HG02840 (cell line): ENCODE measurements around the gene GPRASP2.
"Not testable (repeated sequence)": the region's sequence is repeated elsewhere in the genome, so short reads cannot be mapped to it uniquely, and the experiment has no call there.

Source experiments
- ATAC-seq: cut with Tn5 transposase; IDR thresholded peaks from one replicate; pipeline ENCODE4 v1.9.1; 2021; ENCODE audit warnings: mild to moderate bottlenecking, moderate library complexity, moderate number of reproducible peaks; ENCODE audit not compliant: unreplicated experiment, low FRiP score

Gene GPRASP2

GRCh38 chrX:102712216-102712966 lies at the start of gene GPRASP2:
TSS of gene GPRASP2 (plus strand) at chrX:102712448. CDS start at chrX:102714870, 2,422 bp downstream.
- no peak for ATAC-seq

GRCh38 chrX:102663820-102664219 lies 48.4 kb upstream of the GPRASP2 start:
- not testable (repeated sequence) for ATAC-seq

GRCh38 chrX:102667034-102667433 lies 45.2 kb upstream of the GPRASP2 start:
- not testable (repeated sequence) for ATAC-seq

DNA sequence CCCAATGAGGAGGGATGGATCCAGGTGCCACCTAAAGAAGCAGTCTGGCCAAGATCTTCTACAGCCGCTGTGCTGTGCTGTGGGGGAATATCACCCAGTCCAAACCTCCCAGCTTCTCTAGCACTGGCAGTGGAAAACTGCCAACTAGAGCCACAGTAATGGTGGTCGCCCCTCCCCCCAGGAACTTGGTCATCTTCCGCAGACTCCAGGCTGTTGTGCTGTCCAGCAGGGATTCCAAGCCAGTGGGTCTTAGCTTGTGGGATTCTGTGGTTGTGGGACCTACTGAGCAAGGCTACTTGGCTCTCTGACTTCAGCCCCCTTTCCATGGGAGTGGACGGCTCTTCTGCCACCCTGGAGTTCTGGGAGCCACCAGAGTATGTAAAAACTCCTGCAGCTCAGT lies 42.7 kb upstream of the GPRASP2 start:
- ATAC-seq, result no peak

GRCh38 chrX:102672856-102673255 lies 39.4 kb upstream of the GPRASP2 start:
- no peak for ATAC-seq

DNA sequence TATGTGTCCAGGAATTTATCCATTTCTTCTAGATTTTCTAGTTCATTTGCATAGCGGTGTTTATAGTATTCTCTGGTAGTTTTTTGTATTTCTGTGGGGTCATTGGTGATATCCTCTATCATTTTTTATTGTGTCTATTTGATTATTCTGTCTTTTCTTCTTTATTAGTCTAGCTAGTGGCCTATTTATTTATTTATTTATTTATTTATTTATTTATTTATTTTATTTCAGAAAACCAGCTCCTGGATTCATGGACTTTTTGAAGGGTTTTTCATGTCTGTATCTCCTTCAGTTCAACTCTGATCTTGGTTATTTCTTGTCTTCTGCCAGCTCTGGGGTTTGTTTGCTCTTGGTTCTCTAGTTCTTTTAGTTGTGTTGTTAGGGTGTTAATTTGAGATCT lies 34.8 kb upstream of the GPRASP2 start:
- ATAC-seq, result not testable (repeated sequence)

GRCh38 chrX:102684772-102685520 lies 27.3 kb upstream of the GPRASP2 start:
- ATAC-seq, result no peak

GRCh38 chrX:102694749-102695148 lies 17.5 kb upstream of the GPRASP2 start:
- ATAC-seq, result no peak

GRCh38 chrX:102696306-102696705 lies 15.9 kb upstream of the GPRASP2 start:
- ATAC-seq, result no peak

GRCh38 chrX:102697494-102697893 lies 14.8 kb upstream of the GPRASP2 start:
- ATAC-seq, result no peak

DNA sequence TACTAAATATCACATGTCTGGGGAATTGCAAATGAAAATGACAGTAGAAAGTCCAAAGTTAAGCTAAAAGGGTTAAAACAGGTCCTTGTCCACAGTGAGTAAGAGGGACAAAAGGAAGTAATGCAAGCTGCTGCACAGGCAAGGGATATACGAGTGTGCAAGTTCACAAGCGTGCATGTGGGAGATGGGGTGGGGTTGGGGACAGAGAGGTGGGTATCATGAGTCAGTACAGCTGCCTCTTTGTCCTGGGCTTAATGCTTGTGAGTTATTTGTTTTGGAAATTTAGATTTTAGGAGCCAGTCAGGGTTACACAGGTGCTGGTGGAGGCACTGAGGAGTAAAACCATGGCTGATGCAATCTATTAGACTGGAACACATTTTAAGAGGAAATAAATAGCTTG lies 3.3 kb upstream of the GPRASP2 start:
- ATAC-seq, result no peak

GRCh38 chrX:102711872-102712215 lies 404 bp upstream of the GPRASP2 start:
- no peak for ATAC-seq

DNA sequence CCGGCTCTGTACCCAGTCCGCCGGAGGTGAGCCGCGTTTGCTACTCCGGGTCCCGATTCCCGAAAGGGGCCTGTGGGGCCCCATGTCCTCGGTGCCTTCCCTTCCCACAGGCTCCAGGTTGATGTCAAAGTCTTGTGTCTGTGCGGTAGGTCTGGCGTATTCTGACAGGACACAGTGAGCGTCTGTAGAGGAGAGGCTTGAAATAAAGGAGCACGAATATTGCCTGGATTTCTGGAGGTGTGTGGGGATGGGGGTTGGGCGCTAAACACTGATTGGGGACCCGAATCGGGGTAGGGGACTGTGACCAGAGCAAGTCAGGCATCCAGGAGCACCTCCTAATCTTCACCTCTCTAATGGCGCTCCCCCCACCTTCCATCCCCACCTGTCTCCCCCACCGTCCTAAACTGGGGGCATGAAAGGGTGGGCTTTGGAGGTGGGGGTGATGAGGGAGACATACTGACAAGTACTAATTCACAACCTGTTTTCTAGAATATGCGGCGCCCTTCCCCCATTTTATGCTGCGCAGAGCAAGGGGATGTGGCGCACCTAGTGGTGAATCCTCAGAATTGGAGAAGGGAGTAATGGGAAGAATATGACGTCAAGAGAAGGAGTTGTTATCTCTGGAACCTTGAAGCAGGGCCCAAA lies 855 bp downstream of the GPRASP2 start:
- no peak for ATAC-seq

DNA sequence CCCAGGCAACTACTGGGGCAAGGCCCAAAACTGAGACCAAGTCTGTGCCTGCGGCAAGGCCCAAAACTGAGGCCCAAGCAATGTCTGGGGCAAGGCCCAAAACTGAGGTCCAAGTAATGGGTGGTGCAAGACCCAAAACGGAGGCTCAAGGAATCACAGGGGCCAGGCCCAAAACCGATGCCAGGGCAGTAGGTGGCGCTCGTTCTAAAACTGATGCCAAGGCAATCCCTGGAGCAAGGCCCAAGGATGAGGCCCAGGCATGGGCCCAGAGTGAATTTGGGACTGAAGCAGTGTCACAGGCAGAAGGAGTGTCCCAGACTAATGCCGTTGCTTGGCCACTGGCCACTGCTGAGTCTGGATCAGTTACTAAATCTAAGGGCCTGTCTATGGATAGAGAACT lies 2.7 kb downstream of the GPRASP2 start:
- ATAC-seq, result no peak

- ATAC-seq, result no peak
Measured at GRCh38 chrX:102715967-102716366, 3.7 kb downstream of the GPRASP2 start.

DNA sequence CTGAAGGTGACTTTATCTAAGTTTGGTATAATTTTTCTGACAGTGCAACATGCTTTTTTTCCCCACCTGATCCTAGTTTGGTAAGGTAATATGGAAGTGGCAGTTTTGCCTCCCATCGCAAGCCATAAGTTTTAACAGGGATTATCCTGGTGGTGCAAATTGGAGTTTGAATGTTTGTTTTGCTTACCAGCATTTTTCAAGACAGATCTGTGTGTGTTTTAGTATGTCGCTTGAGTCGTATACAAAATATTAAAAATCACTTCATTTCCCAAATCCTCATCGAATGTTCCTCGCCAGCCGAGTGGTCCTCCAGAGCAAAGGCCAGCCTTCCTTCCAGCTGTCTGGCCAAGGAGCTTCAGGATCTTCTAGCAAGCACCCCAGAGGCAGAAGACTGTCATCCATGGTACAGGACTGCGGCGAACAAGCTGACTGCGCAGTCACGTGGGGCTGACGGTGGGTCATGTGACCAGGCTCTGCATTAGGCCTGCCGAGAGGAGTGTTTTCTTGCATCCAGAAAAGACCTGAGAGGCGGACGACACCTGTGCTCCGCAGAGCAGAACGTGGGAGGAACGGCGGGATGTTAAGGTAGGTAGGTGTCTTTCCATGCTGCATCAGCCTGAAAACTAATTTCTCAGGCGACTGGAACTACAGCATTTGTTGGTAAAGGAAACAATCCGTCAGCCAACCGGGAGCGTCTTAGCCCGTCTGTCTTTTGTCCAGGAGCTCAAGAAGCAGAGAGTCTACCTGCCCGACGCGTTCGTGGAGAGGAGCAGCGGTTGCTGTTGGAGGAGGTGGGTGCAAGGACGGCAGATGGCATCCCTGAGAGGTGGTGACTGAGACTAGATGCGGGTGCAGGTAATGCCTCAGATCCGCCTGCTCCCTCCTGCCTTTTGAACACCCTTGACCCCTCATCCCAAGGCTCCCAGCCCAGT lies 8.3 kb downstream of the GPRASP2 start, which contains the start of gene GPRASP3:
Gene GPRASP3, plus strand, starts transcription at position 507 of the 932 bp plus-strand sequence. CDS start 28,253 bp downstream, outside the sequence.
- ATAC-seq, result no peak

DNA sequence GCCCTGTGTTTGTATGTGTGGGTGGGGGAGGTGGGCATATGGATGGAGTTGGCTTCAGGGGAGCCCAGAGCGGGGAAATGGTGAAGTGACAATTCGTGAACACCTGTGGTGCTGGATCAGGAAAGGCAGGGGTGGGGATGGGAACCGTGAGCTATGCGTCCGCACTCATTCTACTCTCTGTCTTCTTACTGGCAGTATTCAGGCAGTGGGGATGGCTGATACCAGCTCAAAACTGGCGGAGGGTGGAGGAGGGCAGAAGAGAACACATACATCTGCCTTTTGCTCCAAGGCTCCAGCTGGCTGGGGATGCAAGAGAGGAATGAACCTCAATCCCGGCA lies 8.9 kb downstream of the GPRASP2 start:
- ATAC-seq, result not testable (repeated sequence)

DNA sequence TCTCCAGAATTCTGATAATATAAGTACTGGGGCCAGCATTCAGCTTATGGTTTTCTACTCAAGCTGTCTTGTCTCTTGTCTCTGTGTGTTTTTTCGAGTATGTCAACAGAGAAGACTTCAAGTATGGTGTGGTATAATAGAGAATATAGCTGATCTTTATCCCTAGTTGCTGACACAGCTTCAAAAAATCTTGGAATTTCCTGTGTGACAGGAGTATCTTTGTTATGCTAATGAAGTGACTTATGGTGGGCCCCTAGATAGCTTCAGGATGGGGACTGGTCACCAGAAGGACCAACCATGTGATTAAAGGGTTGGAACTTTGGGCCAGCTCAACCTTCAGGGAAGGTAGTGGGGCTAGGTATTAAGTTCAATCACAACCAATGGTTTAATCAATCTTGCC lies 11.2 kb downstream of the GPRASP2 start:
- no peak for ATAC-seq

- no peak for ATAC-seq
Measured at GRCh38 chrX:102727761-102728160, 15.5 kb downstream of the GPRASP2 start.

DNA sequence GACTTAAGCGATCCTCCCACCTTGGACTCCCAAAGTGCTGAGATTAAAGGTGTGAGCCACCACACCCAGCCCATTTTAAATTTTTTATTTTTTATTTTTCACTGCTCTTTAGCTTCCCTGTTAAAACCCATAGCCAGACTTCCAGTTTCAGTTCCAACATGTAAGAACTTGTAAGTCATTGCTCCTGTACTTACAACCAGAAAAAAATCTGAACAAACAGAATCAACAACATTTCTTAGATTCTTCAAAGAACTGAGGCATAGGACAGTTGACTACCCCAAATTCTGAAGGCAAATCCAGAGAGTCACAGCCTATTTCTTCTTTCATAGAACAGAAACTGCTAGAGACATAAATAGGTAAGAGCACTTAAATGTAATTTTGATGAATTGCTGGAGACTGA lies 16.4 kb downstream of the GPRASP2 start:
- no peak for ATAC-seq
